ENCODE measurements around the gene TKTL1. TPM values are rescaled to one million over a fixed set of nuclear protein-coding genes. Genes with fewer than 3 reads are reported as not detected.
A peak's percentile ranks its signal among the peaks of the same experiment; 100 is the strongest.

Gene TKTL1
- total and polyA plus RNA-seq, 11 donors, result 2.0 to 13.4 (median 7.7) TPM

DNA sequence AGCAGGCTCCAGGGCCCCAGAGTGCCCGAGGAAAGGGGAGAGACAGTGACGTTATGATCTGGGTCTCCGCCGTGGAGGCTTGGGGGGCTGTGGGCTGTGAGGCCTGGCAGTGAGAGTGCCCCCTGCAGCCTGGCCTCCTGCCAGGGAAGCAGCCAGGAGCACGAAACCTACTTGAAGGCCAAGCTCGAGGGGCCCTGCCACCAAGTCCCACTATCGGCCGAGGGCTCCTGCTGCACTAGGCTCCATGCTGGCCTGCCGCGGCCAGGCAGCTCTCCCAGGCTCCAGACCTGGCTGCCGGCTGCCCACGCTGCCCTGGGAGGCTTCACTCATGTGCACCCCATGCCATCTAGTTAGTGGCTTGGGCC lies 60.2 kb downstream of the TKTL1 start:
- Histone ChIP-seq H3K27ac (peak overlapping the region in 2 of 12 donors; percentile 22 to 76), H3K4me3 (no peak overlapping the region), H3K4me1 (peaks cover 0 to 12% (median 0%) of the 10 kb centered on the region in 12 donors), H3K36me3 (peaks cover 0 to 100% (median 97%) of the 10 kb centered on the region in 9 donors), H3K9me3 (no peaks in the 10 kb centered on the region), H3K27me3 (no peaks in the 10 kb centered on the region)
- ATAC-seq, result peak in 1 of 4 donors; percentile 2
- TF ChIP-seq, protein P1, sequence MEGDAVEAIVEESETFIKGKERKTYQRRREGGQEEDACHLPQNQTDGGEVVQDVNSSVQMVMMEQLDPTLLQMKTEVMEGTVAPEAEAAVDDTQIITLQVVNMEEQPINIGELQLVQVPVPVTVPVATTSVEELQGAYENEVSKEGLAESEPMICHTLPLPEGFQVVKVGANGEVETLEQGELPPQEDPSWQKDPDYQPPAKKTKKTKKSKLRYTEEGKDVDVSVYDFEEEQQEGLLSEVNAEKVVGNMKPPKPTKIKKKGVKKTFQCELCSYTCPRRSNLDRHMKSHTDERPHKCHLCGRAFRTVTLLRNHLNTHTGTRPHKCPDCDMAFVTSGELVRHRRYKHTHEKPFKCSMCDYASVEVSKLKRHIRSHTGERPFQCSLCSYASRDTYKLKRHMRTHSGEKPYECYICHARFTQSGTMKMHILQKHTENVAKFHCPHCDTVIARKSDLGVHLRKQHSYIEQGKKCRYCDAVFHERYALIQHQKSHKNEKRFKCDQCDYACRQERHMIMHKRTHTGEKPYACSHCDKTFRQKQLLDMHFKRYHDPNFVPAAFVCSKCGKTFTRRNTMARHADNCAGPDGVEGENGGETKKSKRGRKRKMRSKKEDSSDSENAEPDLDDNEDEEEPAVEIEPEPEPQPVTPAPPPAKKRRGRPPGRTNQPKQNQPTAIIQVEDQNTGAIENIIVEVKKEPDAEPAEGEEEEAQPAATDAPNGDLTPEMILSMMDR (IDR thresholded peaks at IDR 0.05), result peak in 1 of 12 donors; percentile 3
- no peak for TF ChIP-seq POLR2A (IDR thresholded peaks at IDR 0.05)
- intact Hi-C loops (cut with DNase I), result no loop called here
- WGBS, 4 donors, result 39 to 61% (median 48%) methylated on average over 4 to 12 of the region's 12 CpGs
- no peak for DNase-seq

DNA sequence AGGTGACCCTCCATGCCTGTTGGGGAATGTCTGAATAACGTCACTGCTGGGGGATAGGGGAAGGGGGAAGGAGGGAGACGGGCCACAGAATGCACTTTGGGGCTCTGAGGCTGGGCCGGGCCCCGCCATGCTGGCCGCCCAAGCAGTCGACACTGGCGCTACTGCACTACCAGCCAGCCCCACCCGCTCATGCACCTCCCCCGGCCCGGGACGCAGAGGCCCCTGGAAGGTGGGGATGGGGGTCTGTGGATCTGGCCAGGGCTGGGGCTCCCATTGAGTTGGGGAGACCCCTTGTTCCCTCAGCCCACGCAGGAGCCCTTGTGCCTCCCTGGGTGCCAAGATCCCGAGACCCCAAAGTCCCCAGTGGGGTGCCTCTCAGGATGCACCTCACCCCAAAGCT lies 61.0 kb downstream of the TKTL1 start:
- Histone ChIP-seq H3K27ac (peak overlapping the region in 1 of 12 donors; percentile 76), H3K4me3 (no peak overlapping the region), H3K4me1 (peaks cover 0 to 17% (median 0%) of the 10 kb centered on the region in 12 donors), H3K27me3 (no peaks in the 10 kb centered on the region), H3K36me3 (peaks cover 0 to 99% (median 94%) of the 10 kb centered on the region in 9 donors), H3K9me3 (no peaks in the 10 kb centered on the region)
- 59 to 88% (median 76%) methylated on average over 2 to 13 of the region's 13 CpGs for WGBS, 4 donors
- no peak for ATAC-seq
- peak in 1 of 5 donors; percentile 26 for DNase-seq
- intact Hi-C loops (cut with DNase I), result no loop called here
- no peak for TF ChIP-seq POLR2A (IDR thresholded peaks at IDR 0.05)
- TF ChIP-seq, protein P1 (IDR thresholded peaks at IDR 0.05), result no peak

- Histone ChIP-seq H3K36me3 (peaks cover 0 to 99% (median 94%) of the 10 kb centered on the region in 9 donors), H3K27me3 (no peaks in the 10 kb centered on the region), H3K27ac (peak overlapping the region in 1 of 12 donors; percentile 76), H3K4me3 (no peak overlapping the region), H3K4me1 (peaks cover 0 to 17% (median 0%) of the 10 kb centered on the region in 12 donors), H3K9me3 (no peaks in the 10 kb centered on the region)
- DNase-seq, result no peak
- intact Hi-C loops (cut with DNase I), result no loop called here
- TF ChIP-seq, protein P1 (IDR thresholded peaks at IDR 0.05), result no peak
- TF ChIP-seq POLR2A (IDR thresholded peaks at IDR 0.05), result no peak
- WGBS, 4 donors, result 82 to 90% (median 84%) methylated on average over 25 to 27 of the region's 27 CpGs
- no peak for ATAC-seq
Measured at GRCh38 chrX:154357205-154357604, 61.6 kb downstream of the TKTL1 start.

DNA sequence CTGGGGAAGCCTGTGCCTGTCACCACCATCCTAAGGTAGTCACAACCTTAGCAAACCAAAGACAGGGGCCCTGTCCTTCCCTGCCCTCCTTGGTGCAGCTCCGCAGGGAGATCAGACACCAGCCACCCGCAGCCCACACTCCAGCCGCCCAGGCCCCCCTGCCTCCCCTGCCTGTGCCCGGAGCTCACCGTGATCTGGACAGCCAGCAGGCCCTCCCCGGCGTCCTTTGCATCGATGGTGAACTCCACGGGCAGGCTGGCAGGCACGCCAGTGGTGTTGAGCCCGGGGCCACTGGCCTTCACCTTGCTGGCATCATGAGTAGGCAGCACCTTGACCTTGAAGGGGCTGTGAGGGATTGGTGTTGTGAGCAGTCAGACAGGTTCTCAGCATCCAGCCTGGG lies 62.4 kb downstream of the TKTL1 start:
- H3K4me3 ChIP-seq, result no peak overlapping the region
- peak overlapping the region in 1 of 12 donors; percentile 76 for H3K27ac ChIP-seq
- peaks cover 0 to 99% (median 94%) of the 10 kb centered on the region in 9 donors for H3K36me3 ChIP-seq
- peaks cover 0 to 17% (median 0%) of the 10 kb centered on the region in 12 donors for H3K4me1 ChIP-seq
- no peaks in the 10 kb centered on the region for H3K27me3 ChIP-seq
- WGBS, 4 donors, result 64 to 85% (median 72%) methylated on average over 10 to 11 of the region's 11 CpGs
- ATAC-seq (no peak), DNase-seq (no peak)
- intact Hi-C loops (cut with DNase I), result no loop called here
- TF ChIP-seq, protein P1 (IDR thresholded peaks at IDR 0.05), result no peak
- no peak for TF ChIP-seq POLR2A (IDR thresholded peaks at IDR 0.05)
- no peaks in the 10 kb centered on the region for H3K9me3 ChIP-seq

Data from heart left ventricle (tissue), 16 donors.